Testis (tissue), 2 donors: ENCODE measurements around the gene CBFA2T3.

Experiments
- CTCF ChIP-seq, 3 experiments: fragments of 450-650 bp in 2 of 3; fragments of 200-600 bp in 1 of 3; sonication (generic) in 1 of 3; IDR thresholded peaks; one replicate each; pipeline ENCODE4 v1.5.1; 2016 to 2019; ENCODE audit warnings: antibody characterized with exemption in 3 of 3, mild to moderate bottlenecking in 2 of 3, moderate library complexity in 1 of 3
- POLR2A ChIP-seq: fragments of 450-650 bp; IDR thresholded peaks from one replicate; pipeline ENCODE4 v1.6.1; 2017; ENCODE audit warnings: antibody characterized with exemption, mild to moderate bottlenecking, moderate library complexity

GRCh38 chr16:88908307-88908706 is 68.7 kb downstream of the CBFA2T3 start:
- TF ChIP-seq POLR2A = no peak
- no peak for TF ChIP-seq CTCF (IDR thresholded peaks at IDR 0.05)
